Mammary epithelial cell (primary cell): ENCODE results near the gene TMEM138.

Experiments used
- CTCF ChIP-seq, 2 donors: IDR thresholded peaks in 1 of 2; conservative IDR thresholded peaks in 1 of 2; 2 replicates each; pipeline ENCODE4 v1.5.1; 2011 to 2012; ENCODE audit warnings: inconsistent platforms in 2 of 2, low read length in 2 of 2, mild to moderate bottlenecking in 2 of 2, control low read depth in 1 of 2, low read depth in 1 of 2; ENCODE audit not compliant: insufficient read depth in 1 of 2; ENCODE audit errors: extremely low read depth in 1 of 2
- EZH2 ChIP-seq: IDR thresholded peaks from 2 replicates; pipeline ENCODE4 v1.6.1; 2012; ENCODE audit warnings: low read length, inconsistent platforms, borderline replicate concordance

GRCh38 chr11:61372659-61373420 is 10.7 kb downstream of the TMEM138 start:
- no peak for TF ChIP-seq CTCF (conservative IDR thresholded peaks at IDR 0.05 in 1 of 2, IDR thresholded peaks at IDR 0.05 in 1 of 2; ENCODE audit: extremely low read depth in 1 of 2, insufficient read depth in 1 of 2, low read depth in 1 of 2, low read length in 2 of 2)
- no peak for TF ChIP-seq EZH2
